Adrenal gland (tissue), 12 donors: ENCODE results near the gene SIRT3. TPM values are rescaled to one million over a fixed set of nuclear protein-coding genes. Genes with fewer than 3 reads are reported as not detected.
A peak's percentile ranks its signal among the peaks of the same experiment; 100 is the strongest.
"Not testable (repeated sequence)": the region's sequence is repeated elsewhere in the genome, so short reads cannot be mapped to it uniquely, and the experiment has no call there.

Experiments used
- DNase-seq, 7 donors: peaks; one replicate each; pipeline ENCODE4 v3.0.0-alpha.2; 2019 to 2020
- H3K27ac ChIP-seq, 5 donors: fragments of 200-600 bp; sonication (generic) in 4 of 5; 1 replicate in 3 of 5; 2 replicates in 2 of 5; pipeline versions ENCODE4 v1.5.1 to v1.8.0; 2016 to 2020; ENCODE audit warnings: mild to moderate bottlenecking in 1 of 5
- H3K27me3 ChIP-seq: fragments of 200-600 bp; 2 replicates; pipeline ENCODE4 v1.8.0; 2021
- H3K36me3 ChIP-seq, 2 donors: fragments of 200-600 bp; replicated peaks in 1 of 2; 1 replicate in 1 of 2; 2 replicates in 1 of 2; pipeline versions ENCODE4 v1.5.1 to v1.8.0; 2018 to 2022
- H3K4me1 ChIP-seq, 2 donors: fragments of 200-600 bp; replicated peaks in 1 of 2; 1 replicate in 1 of 2; 2 replicates in 1 of 2; pipeline versions ENCODE4 v1.5.1 to v1.8.0; 2018 to 2021
- H3K4me3 ChIP-seq, 4 donors: fragments of 200-600 bp; sonication (generic) in 3 of 4; one replicate each; pipeline ENCODE4 v1.5.1; 2016 to 2018
- H3K9me3 ChIP-seq, 3 donors: fragments of 200-600 bp; sonication (generic) in 1 of 3; replicated peaks in 1 of 3; 1 replicate in 2 of 3; 2 replicates in 1 of 3; pipeline versions ENCODE4 v1.5.1 to v1.8.0; 2016 to 2021
- POLR2A ChIP-seq, 2 donors: fragments of 450-650 bp; IDR thresholded peaks; one replicate each; pipeline ENCODE4 v1.6.1; 2017; ENCODE audit warnings: antibody characterized with exemption in 2 of 2, mild to moderate bottlenecking in 2 of 2, moderate library complexity in 1 of 2
- WGBS, 4 donors: extraction: QIAGEN DNeasy Blood & Tissue Kit in 2 of 4; methylation state at CpG; one replicate each; pipeline versions ENCODE4 v1.1.5 to v1.1.7; 2013 to 2017; 5-methylcytosine and 5-hydroxymethylcytosine counted together
- intact Hi-C, 2 donors: fragments of 100-400 bp; cut with DNase I; formaldehyde crosslinking; loops; one replicate each; pipeline versions ENCODE4 v1.14.1 to v1.15.0; 2022 to 2023
- polyA plus RNA-seq, 3 donors: library from polyadenylated mRNA; stranded (reverse); fragments of 200-250 nt in 2 of 3; fragments of 350-450 nt in 1 of 3; fragmentation: Illumina TruSeq in 1 of 3; extraction: RNeasy Lipid Tissue Mini Kit (QIAGEN cat#74804) in 1 of 3; gene quantifications; one replicate each; pipeline ENCODE4 v1.2.3, GENCODE V29; 2013 to 2014
- total RNA-seq, 9 donors: library from RNA; depleted of rRNA in 4 of 9; stranded (reverse); fragments of >200 nt in 4 of 9; fragments of 120-200 nt in 1 of 9; fragmentation: NEBNext Ultra II Directional in 1 of 9; extraction: Animal tissue kit (Norgen Biotek cat#: 25700) in 1 of 9; gene quantifications; one replicate each; pipeline versions ENCODE4 v1.1.0 to v1.2.4, GENCODE V29; 2013 to 2023
- TF ChIP-seq, protein P1 (sequence below), 6 experiments: fragments of 450-650 bp in 4 of 6; fragments of 200-600 bp in 2 of 6; sonication (generic) in 1 of 6; IDR thresholded peaks; 1 replicate in 5 of 6; 2 replicates in 1 of 6; pipeline versions ENCODE4 v1.5.1 to v1.8.0; 2016 to 2021; ENCODE audit warnings: antibody characterized with exemption in 6 of 6, mild to moderate bottlenecking in 2 of 6, moderate library complexity in 1 of 6
- donor health status: healthy with polysubstance abuse.
- donor health status: Bipolar disorder and iron deficiency.
- donor health status: DM: yes; HTN: yes; CAD: no.
- donor health status: DM: no; HTN: no; CAD: no.
- donor health status: DM: no; HTN: no; CAD: no.
- donor health status: DM: yes; HTN: yes; CAD: no.

The SIRT3 gene
- total and polyA plus RNA-seq, 12 donors = 13.8 to 30.6 (median 23.7) TPM

DNA sequence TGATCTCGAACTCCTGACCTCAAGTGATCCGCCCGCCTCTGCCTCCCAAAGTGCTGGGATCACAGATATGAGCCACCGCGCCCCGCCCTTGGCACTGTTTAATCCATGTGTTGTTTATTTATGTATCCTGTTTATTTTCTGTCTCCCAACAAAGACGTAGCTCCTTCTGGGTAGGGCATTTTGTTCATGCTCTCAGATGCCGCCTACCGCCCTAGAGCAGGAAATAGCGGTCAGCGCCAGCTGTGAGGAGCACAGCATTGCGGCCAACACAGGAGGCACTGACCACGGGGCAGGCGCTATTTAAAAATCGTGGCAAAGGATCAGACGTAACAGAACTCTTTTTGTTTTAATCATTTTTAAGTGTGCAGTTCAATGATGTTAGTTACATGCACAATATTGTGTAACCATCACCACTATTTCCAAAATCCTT, 32.6 kb upstream of the SIRT3 start:
- Histone ChIP-seq H3K4me3 (peak overlapping the region in 1 of 4 donors; percentile 42), H3K27ac (peak overlapping the region; percentile 46 to 91 (median 75))
- intact Hi-C loops, H3K4me1 ChIP-seq, H3K27me3 ChIP-seq, H3K9me3 ChIP-seq, H3K36me3 ChIP-seq: not testable (repeated sequence)
- WGBS, 4 donors = 48 to 51% (median 50%) methylated on average over 16 of the region's 16 CpGs
- peak in 5 of 7 donors; percentile 53 to 74 (median 60) for DNase-seq
- TF ChIP-seq, protein P1, sequence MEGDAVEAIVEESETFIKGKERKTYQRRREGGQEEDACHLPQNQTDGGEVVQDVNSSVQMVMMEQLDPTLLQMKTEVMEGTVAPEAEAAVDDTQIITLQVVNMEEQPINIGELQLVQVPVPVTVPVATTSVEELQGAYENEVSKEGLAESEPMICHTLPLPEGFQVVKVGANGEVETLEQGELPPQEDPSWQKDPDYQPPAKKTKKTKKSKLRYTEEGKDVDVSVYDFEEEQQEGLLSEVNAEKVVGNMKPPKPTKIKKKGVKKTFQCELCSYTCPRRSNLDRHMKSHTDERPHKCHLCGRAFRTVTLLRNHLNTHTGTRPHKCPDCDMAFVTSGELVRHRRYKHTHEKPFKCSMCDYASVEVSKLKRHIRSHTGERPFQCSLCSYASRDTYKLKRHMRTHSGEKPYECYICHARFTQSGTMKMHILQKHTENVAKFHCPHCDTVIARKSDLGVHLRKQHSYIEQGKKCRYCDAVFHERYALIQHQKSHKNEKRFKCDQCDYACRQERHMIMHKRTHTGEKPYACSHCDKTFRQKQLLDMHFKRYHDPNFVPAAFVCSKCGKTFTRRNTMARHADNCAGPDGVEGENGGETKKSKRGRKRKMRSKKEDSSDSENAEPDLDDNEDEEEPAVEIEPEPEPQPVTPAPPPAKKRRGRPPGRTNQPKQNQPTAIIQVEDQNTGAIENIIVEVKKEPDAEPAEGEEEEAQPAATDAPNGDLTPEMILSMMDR (IDR thresholded peaks at IDR 0.05) = peak in 1 of 6 experiments; percentile 22

DNA sequence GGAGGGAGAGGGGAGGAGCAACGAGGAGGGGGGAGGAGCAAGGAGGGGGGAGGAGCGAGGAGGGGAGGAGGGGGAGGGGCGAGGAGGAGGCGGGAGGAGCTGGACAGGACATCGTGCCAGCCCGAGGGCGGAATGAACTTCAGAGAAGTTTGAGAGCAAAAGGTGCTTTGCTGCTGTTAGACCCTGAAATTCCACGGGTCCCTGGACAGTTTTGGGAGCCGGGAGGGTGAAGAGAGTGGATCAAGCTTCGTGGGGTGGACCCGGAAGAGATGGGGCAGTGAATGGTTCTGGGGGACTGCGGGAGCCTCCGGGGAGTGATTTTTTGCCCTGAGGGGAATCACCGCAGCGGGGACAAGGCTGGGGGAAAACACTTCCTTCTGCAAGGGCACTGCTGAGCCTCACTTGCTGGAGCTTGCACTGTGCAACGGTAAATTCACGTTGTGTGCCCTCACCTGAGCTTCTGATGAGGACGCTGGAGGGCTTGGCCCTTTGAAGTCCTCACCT, 31.4 kb upstream of the SIRT3 start:
- WGBS, 4 donors = 55 to 61% (median 57%) methylated on average over 15 to 17 of the region's 18 CpGs
- peak overlapping the region in 1 of 4 donors; percentile 42 for H3K4me3 ChIP-seq
- intact Hi-C loops = no loop called here
- no peaks in the 10 kb centered on the region for H3K36me3 ChIP-seq
- peak in 4 of 7 donors; percentile 34 to 56 (median 43) for DNase-seq
- TF ChIP-seq, protein P1 (IDR thresholded peaks at IDR 0.05) = no peak
- TF ChIP-seq POLR2A (IDR thresholded peaks at IDR 0.05) = no peak
- no peaks in the 10 kb centered on the region for H3K9me3 ChIP-seq
- H3K4me1 ChIP-seq = no peaks in the 10 kb centered on the region
- H3K27ac ChIP-seq = peak overlapping the region in 4 of 5 donors; percentile 10 to 91 (median 64)
- H3K27me3 ChIP-seq = no peaks in the 10 kb centered on the region

DNA sequence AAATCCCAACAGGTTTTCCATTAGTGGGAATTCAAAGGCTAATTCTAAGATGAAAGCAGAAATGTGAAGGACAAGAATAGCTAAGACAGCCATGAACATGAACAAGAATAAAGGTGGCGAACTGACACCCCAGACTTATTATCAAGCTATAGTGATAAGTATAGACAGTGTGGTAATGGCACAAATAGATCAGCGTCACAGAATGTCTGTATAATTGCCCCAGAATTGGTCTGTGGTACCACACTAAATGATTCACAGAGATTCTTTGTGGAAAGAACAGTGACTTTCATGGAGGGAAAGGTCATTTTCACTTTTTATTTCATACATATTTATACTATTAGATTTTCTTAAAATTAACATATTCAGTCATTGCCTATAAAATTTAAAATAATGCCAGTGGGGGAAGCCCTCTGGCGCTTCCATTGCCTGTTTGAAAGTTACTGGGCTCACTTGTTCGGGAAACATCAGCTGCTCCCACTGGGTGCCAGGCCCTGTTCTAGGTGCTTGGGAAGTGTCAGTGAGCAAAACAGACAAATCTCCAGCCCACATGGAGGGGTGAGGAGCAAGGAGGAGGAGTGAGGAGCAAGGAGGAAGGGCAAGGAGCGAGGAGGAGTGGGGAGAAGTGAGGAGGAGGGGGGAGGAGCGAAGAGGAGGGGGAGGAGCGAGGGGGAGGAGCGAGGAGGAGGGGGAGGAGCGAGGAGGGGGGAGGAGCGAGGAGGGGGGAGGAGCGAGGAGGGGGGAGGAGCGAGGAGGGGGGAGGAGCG, 30.7 kb upstream of the SIRT3 start:
- H3K27me3 ChIP-seq = no peaks in the 10 kb centered on the region
- H3K27ac ChIP-seq = no peak overlapping the region
- intact Hi-C loops = no loop called here
- DNase-seq = peak in 1 of 7 donors; percentile 48
- TF ChIP-seq POLR2A (IDR thresholded peaks at IDR 0.05) = no peak
- TF ChIP-seq, protein P1 (IDR thresholded peaks at IDR 0.05) = no peak
- no peaks in the 10 kb centered on the region for H3K36me3 ChIP-seq
- no peak overlapping the region for H3K4me3 ChIP-seq
- 84 to 88% (median 86%) methylated on average over 4 to 5 of the region's 13 CpGs for whole genome bisulfite sequencing, 4 donors
- H3K4me1 ChIP-seq = no peaks in the 10 kb centered on the region
- H3K9me3 ChIP-seq = no peaks in the 10 kb centered on the region

- Histone ChIP-seq H3K4me1 (no peaks in the 10 kb centered on the region), H3K4me3 (no peak overlapping the region), H3K36me3 (no peaks in the 10 kb centered on the region), H3K27ac (no peak overlapping the region), H3K27me3 (no peaks in the 10 kb centered on the region), H3K9me3 (no peaks in the 10 kb centered on the region)
- intact Hi-C loops = no loop called here
- no peak for DNase-seq
- 73 to 89% (median 87%) methylated on average over 4 of the region's 4 CpGs for WGBS, 4 donors
- TF ChIP-seq, protein P1 (IDR thresholded peaks at IDR 0.05) = no peak
- no peak for TF ChIP-seq POLR2A (IDR thresholded peaks at IDR 0.05)
These were observed 25.5 kb upstream of the SIRT3 start for GRCh38 chr11:261624-262023.
